ENCODE data around the gene CENPK.

CENPK gene

DNA sequence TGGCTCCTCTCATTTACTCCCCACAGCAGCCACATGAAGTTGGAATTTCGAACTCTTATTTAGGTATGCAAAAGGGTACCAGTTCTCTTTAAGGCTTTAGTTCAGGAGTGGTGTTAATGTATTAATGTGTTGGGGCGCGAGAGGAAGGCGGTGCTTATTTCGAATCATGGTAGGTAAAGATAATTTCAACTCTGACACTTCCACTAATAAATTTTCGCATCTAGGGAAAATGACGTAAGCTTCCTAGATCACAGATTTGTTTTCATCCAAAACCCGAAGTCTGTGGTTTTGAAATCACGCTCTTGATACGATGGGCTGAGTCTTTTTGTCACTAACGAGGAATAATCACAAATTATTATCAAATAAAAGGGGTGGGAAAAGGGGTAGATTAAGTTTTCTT is 809 bp upstream of the CENPK start:
- peak overlapping the region; percentile 90 for H2AFZ ChIP-seq (ENCODE audit: low read length)
- peaks cover 0 to 62% of the 10 kb centered on the region in 2 donors for H3K36me3 ChIP-seq (replicated peaks in 1 of 2; ENCODE audit: control insufficient read depth in 2 of 2, insufficient read depth in 2 of 2, low read length in 2 of 2)

GRCh38 chr5:65556718-65557117 is 6.2 kb downstream of the CENPK start:
- H3K4me3 ChIP-seq (ENCODE audit: low read length in 2 of 2), result no peak overlapping the region
- no peak overlapping the region for H2BK120ac ChIP-seq (ENCODE audit: low read depth, low read length)
- H2BK15ac ChIP-seq (ENCODE audit: low read length), result no peak overlapping the region
- no peak overlapping the region for H3K23ac ChIP-seq (ENCODE audit: low read depth, low read length, poor library complexity)
- no peak overlapping the region for H3K14ac ChIP-seq (ENCODE audit: low read length)
- WGBS, 2 donors (ENCODE audit: extremely low coverage in 2 of 2, insufficient read length in 2 of 2, insufficient replicate concordance in 1 of 2), result no CpG with 5 or more reads among the region's 3 CpGs
- no peak for DNase-seq (ENCODE audit: low spot score)
- no peak overlapping the region for H3K4ac ChIP-seq (ENCODE audit: low read length)
- H3K79me1 ChIP-seq (ENCODE audit: low read depth, low read length), result no peaks in the 10 kb centered on the region
- no peak overlapping the region for H3K27ac ChIP-seq (replicated peaks; ENCODE audit: low read length)
- H3K18ac ChIP-seq (ENCODE audit: low read length), result no peak overlapping the region
- no peak overlapping the region for H2BK5ac ChIP-seq (ENCODE audit: low read length)
- H4K8ac ChIP-seq (ENCODE audit: low read depth, low read length), result no peak overlapping the region
- no peak overlapping the region for H2AFZ ChIP-seq (ENCODE audit: low read length)
- H4K91ac ChIP-seq (ENCODE audit: low read depth, low read length, poor library complexity), result no peak overlapping the region
- no peak overlapping the region for H3K4me2 ChIP-seq (ENCODE audit: insufficient read depth, low read length, poor library complexity, severe bottlenecking)
- peaks cover 0 to 4% of the 10 kb centered on the region in 2 donors for H3K4me1 ChIP-seq (ENCODE audit: control insufficient read depth in 2 of 2, insufficient read depth in 1 of 2, low read depth in 1 of 2, low read length in 2 of 2)
- no peak overlapping the region for H2BK12ac ChIP-seq (ENCODE audit: low read length)
- H2AK5ac ChIP-seq (ENCODE audit: low read depth, low read length), result no peak overlapping the region
- no peaks in the 10 kb centered on the region for H3K9me3 ChIP-seq (replicated peaks in 1 of 2; ENCODE audit: control insufficient read depth in 2 of 2, insufficient read depth in 1 of 2, low read depth in 1 of 2, low read length in 2 of 2)
- peaks cover 8 to 96% of the 10 kb centered on the region in 2 donors for H3K36me3 ChIP-seq (replicated peaks in 1 of 2; ENCODE audit: control insufficient read depth in 2 of 2, insufficient read depth in 2 of 2, low read length in 2 of 2)
- H3K9ac ChIP-seq (ENCODE audit: low read depth, low read length, poor library complexity), result no peak overlapping the region
- no peaks in the 10 kb centered on the region for H3K27me3 ChIP-seq (ENCODE audit: control insufficient read depth in 3 of 3, insufficient read depth in 3 of 3, low read depth in 1 of 3, low read length in 3 of 3)

More for the DNA sequence above, 809 bp upstream of the CENPK start:
- H2AK5ac ChIP-seq (ENCODE audit: low read depth, low read length), result no peak overlapping the region
- H2BK15ac ChIP-seq (ENCODE audit: low read length), result no peak overlapping the region
- H3K9me3 ChIP-seq (replicated peaks in 1 of 2; ENCODE audit: control insufficient read depth in 2 of 2, insufficient read depth in 1 of 2, low read depth in 1 of 2, low read length in 2 of 2), result no peaks in the 10 kb centered on the region
- H3K4me1 ChIP-seq (ENCODE audit: control insufficient read depth in 2 of 2, insufficient read depth in 1 of 2, low read depth in 1 of 2, low read length in 2 of 2), result peaks cover 0 to 8% of the 10 kb centered on the region in 2 donors
- H3K79me1 ChIP-seq (ENCODE audit: low read depth, low read length), result peaks cover 2% of the 10 kb centered on the region
- H3K27me3 ChIP-seq (ENCODE audit: control insufficient read depth in 3 of 3, insufficient read depth in 3 of 3, low read depth in 1 of 3, low read length in 3 of 3), result no peaks in the 10 kb centered on the region
- H3K18ac ChIP-seq (ENCODE audit: low read length), result no peak overlapping the region
- no peak for DNase-seq (ENCODE audit: low spot score)
- no peak overlapping the region for H2BK5ac ChIP-seq (ENCODE audit: low read length)
- H3K9ac ChIP-seq (ENCODE audit: low read depth, low read length, poor library complexity), result no peak overlapping the region
- H2BK120ac ChIP-seq (ENCODE audit: low read depth, low read length), result no peak overlapping the region
- H4K8ac ChIP-seq (ENCODE audit: low read depth, low read length), result no peak overlapping the region
- no peak overlapping the region for H4K91ac ChIP-seq (ENCODE audit: low read depth, low read length, poor library complexity)
- no peak overlapping the region for H2BK12ac ChIP-seq (ENCODE audit: low read length)
- H3K4ac ChIP-seq (ENCODE audit: low read length), result no peak overlapping the region
- no peak overlapping the region for H3K27ac ChIP-seq (replicated peaks; ENCODE audit: low read length)
- peak overlapping the region; percentile 81 to 87 for H3K4me3 ChIP-seq (ENCODE audit: low read length in 2 of 2)
- no peak overlapping the region for H3K23ac ChIP-seq (ENCODE audit: low read depth, low read length, poor library complexity)
- peak overlapping the region; percentile 45 for H3K4me2 ChIP-seq (ENCODE audit: insufficient read depth, low read length, poor library complexity, severe bottlenecking)
- WGBS, 2 donors (ENCODE audit: extremely low coverage in 2 of 2, insufficient read length in 2 of 2, insufficient replicate concordance in 1 of 2), result no CpG with 5 or more reads among the region's 11 CpGs
- no peak overlapping the region for H3K14ac ChIP-seq (ENCODE audit: low read length)

GRCh38 chr5:65556181-65556580 is 6.8 kb downstream of the CENPK start:
- Histone ChIP-seq H3K9me3 (replicated peaks in 1 of 2; ENCODE audit: control insufficient read depth in 2 of 2, insufficient read depth in 1 of 2, low read depth in 1 of 2, low read length in 2 of 2) (no peaks in the 10 kb centered on the region), H3K79me1 (ENCODE audit: low read depth, low read length) (no peaks in the 10 kb centered on the region), H2AFZ (ENCODE audit: low read length) (no peak overlapping the region), H3K18ac (ENCODE audit: low read length) (no peak overlapping the region), H2AK5ac (ENCODE audit: low read depth, low read length) (no peak overlapping the region), H3K14ac (ENCODE audit: low read length) (no peak overlapping the region), H2BK12ac (ENCODE audit: low read length) (no peak overlapping the region), H3K36me3 (replicated peaks in 1 of 2; ENCODE audit: control insufficient read depth in 2 of 2, insufficient read depth in 2 of 2, low read length in 2 of 2) (peaks cover 8 to 96% of the 10 kb centered on the region in 2 donors), H2BK120ac (ENCODE audit: low read depth, low read length) (no peak overlapping the region), H3K27ac (replicated peaks; ENCODE audit: low read length) (no peak overlapping the region), H2BK15ac (ENCODE audit: low read length) (no peak overlapping the region), H2BK5ac (ENCODE audit: low read length) (no peak overlapping the region), H4K91ac (ENCODE audit: low read depth, low read length, poor library complexity) (no peak overlapping the region), H3K9ac (ENCODE audit: low read depth, low read length, poor library complexity) (no peak overlapping the region), H3K4me2 (ENCODE audit: insufficient read depth, low read length, poor library complexity, severe bottlenecking) (no peak overlapping the region), H3K4me3 (ENCODE audit: low read length in 2 of 2) (no peak overlapping the region), H3K27me3 (ENCODE audit: control insufficient read depth in 3 of 3, insufficient read depth in 3 of 3, low read depth in 1 of 3, low read length in 3 of 3) (no peaks in the 10 kb centered on the region), H4K8ac (ENCODE audit: low read depth, low read length) (no peak overlapping the region), H3K4ac (ENCODE audit: low read length) (no peak overlapping the region), H3K23ac (ENCODE audit: low read depth, low read length, poor library complexity) (no peak overlapping the region), H3K4me1 (ENCODE audit: control insufficient read depth in 2 of 2, insufficient read depth in 1 of 2, low read depth in 1 of 2, low read length in 2 of 2) (no peaks in the 10 kb centered on the region)
- DNase-seq (ENCODE audit: low spot score), result no peak
- no CpG with 5 or more reads among the region's 2 CpGs for WGBS, 2 donors (ENCODE audit: extremely low coverage in 2 of 2, insufficient read length in 2 of 2, insufficient replicate concordance in 1 of 2)

- Histone ChIP-seq H3K27ac (replicated peaks; ENCODE audit: low read length) (no peak overlapping the region), H3K79me1 (ENCODE audit: low read depth, low read length) (no peaks in the 10 kb centered on the region), H3K14ac (ENCODE audit: low read length) (no peak overlapping the region), H3K4me1 (ENCODE audit: control insufficient read depth in 2 of 2, insufficient read depth in 1 of 2, low read depth in 1 of 2, low read length in 2 of 2) (no peaks in the 10 kb centered on the region), H3K18ac (ENCODE audit: low read length) (no peak overlapping the region), H3K9me3 (replicated peaks in 1 of 2; ENCODE audit: control insufficient read depth in 2 of 2, insufficient read depth in 1 of 2, low read depth in 1 of 2, low read length in 2 of 2) (no peaks in the 10 kb centered on the region), H3K36me3 (replicated peaks in 1 of 2; ENCODE audit: control insufficient read depth in 2 of 2, insufficient read depth in 2 of 2, low read length in 2 of 2) (peaks cover 13 to 96% of the 10 kb centered on the region in 2 donors), H2AFZ (ENCODE audit: low read length) (no peak overlapping the region), H2AK5ac (ENCODE audit: low read depth, low read length) (no peak overlapping the region), H3K9ac (ENCODE audit: low read depth, low read length, poor library complexity) (no peak overlapping the region), H2BK120ac (ENCODE audit: low read depth, low read length) (no peak overlapping the region), H3K4me3 (ENCODE audit: low read length in 2 of 2) (no peak overlapping the region), H3K4ac (ENCODE audit: low read length) (no peak overlapping the region), H2BK15ac (ENCODE audit: low read length) (no peak overlapping the region), H4K8ac (ENCODE audit: low read depth, low read length) (no peak overlapping the region), H4K91ac (ENCODE audit: low read depth, low read length, poor library complexity) (no peak overlapping the region), H3K23ac (ENCODE audit: low read depth, low read length, poor library complexity) (no peak overlapping the region), H2BK5ac (ENCODE audit: low read length) (no peak overlapping the region), H3K4me2 (ENCODE audit: insufficient read depth, low read length, poor library complexity, severe bottlenecking) (no peak overlapping the region), H3K27me3 (ENCODE audit: control insufficient read depth in 3 of 3, insufficient read depth in 3 of 3, low read depth in 1 of 3, low read length in 3 of 3) (no peaks in the 10 kb centered on the region), H2BK12ac (ENCODE audit: low read length) (no peak overlapping the region)
- DNase-seq (ENCODE audit: low spot score), result no peak
These were observed 7.7 kb downstream of the CENPK start for GRCh38 chr5:65555287-65555686.
